Peyer's patch (tissue), 4 donors: Measurements from ENCODE around the gene TRMT61A.

Experiments
- CTCF ChIP-seq, 6 experiments: fragments of 450-650 bp in 4 of 6; fragments of 200-600 bp in 2 of 6; sonication (generic) in 1 of 6; IDR thresholded peaks; one replicate each; pipeline ENCODE4 v1.5.1; 2017 to 2019; ENCODE audit warnings: antibody characterized with exemption in 6 of 6, mild to moderate bottlenecking in 3 of 6, moderate library complexity in 1 of 6
- POLR2A ChIP-seq, 2 donors: fragments of 450-650 bp; IDR thresholded peaks; one replicate each; pipeline ENCODE4 v1.5.1; 2017; ENCODE audit warnings: antibody characterized with exemption in 2 of 2, mild to moderate bottlenecking in 2 of 2, moderate library complexity in 2 of 2

- TF ChIP-seq POLR2A (IDR thresholded peaks at IDR 0.05) (no peak), CTCF (IDR thresholded peaks at IDR 0.05) (no peak)
Measured at GRCh38 chr14:103536693-103537092, 7.7 kb downstream of the TRMT61A start.
